ENCODE data around the gene ANKRD37.
A peak's percentile ranks its signal among the peaks of the same experiment; 100 is the strongest.
"Not testable (repeated sequence)": the region's sequence is repeated elsewhere in the genome, so short reads cannot be mapped to it uniquely, and the experiment has no call there.

Gene ANKRD37
- total RNA-seq, result 2.5 to 9.3 (median 4.1) reads per million in 18 experiments

DNA sequence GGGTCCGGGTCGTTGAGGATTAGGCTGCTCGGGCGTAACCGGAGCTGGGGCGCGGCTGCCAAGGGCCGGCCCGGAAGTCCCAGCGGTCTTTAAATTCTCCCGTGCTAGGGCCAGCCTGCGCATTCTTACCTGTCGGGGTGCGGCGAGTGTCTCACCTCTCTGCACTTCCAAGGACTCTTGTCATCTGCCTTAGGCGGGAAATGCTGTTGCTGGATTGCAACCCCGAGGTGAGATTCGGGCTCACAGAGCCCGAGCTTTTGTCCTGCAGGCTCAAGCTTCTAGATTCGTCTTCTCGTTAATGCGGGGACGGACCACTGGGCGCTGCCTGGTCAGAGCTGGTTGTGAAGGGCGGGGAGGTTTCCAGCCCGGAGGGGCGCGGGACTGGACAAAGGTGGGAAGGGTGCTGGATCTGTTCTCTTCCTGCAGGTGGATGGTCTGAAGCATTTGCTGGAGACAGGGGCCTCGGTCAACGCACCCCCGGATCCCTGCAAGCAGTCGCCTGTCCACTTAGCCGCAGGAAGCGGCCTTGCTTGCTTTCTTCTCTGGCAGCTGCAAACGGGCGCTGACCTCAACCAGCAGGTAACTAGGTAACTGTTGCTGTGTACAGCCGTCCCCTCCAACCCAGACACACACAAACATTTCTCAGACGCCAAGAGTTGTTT is at the start of gene ANKRD37:
Gene ANKRD37, plus strand, starts transcription at position 118 of the 662 bp plus-strand sequence. Its CDS starts 83 bp downstream, at position 201.
- DNase-seq, result peak in 1 of 2 donors; percentile 3

- DNase-seq, result no peak
These were observed 49.6 kb upstream of the ANKRD37 start for GRCh38 chr4:185346975-185347601.

DNA sequence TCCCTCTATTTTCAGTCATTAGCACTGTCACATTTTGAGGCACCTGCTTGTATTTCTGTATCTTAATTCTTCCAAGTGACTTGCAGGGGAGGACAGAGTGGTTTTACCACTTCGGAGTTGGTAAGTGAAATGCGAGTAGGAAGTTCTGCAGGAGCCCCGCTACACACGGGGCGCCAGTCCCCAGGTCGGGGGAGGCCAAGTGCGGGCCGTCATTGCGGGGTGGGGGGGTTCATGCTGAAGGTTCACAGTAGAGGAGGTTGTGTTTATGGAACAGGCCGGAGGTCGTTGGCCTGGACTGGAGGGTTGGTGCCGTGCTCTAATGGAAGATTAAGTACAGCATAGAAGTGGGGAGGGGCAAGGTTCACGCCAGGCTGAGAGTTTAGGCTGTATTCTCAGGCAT is 45.0 kb upstream of the ANKRD37 start:
- no peak for DNase-seq

DNA sequence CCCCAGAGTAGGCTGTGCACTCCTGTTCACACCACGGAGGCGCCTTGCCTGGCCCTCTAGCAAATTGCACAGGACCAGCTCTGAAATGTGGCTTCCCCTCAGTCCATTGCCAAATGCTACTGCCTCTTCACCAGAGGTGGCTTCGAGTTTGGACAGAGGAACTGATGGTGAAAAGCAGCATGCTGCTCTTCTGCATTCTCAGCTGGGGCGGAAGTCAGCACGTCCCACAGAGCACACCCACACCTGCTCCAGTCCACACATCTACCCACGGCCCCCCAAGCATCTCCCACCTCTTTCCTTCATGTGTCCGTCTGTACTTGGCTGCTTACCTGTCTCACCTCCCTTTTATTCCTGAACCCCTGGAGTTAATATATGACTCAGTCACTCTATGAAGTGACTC is 44.4 kb upstream of the ANKRD37 start:
- DNase-seq, result no peak

- DNase-seq, result no peak
These were observed 43.9 kb upstream of the ANKRD37 start for GRCh38 chr4:185352741-185353140.

- DNase-seq, result no peak
These were observed 39.4 kb upstream of the ANKRD37 start for GRCh38 chr4:185357211-185357610.

GRCh38 chr4:185357733-185358440 is 38.8 kb upstream of the ANKRD37 start:
- DNase-seq, result no peak

GRCh38 chr4:185358514-185358913 is 38.1 kb upstream of the ANKRD37 start:
- DNase-seq, result no peak

DNA sequence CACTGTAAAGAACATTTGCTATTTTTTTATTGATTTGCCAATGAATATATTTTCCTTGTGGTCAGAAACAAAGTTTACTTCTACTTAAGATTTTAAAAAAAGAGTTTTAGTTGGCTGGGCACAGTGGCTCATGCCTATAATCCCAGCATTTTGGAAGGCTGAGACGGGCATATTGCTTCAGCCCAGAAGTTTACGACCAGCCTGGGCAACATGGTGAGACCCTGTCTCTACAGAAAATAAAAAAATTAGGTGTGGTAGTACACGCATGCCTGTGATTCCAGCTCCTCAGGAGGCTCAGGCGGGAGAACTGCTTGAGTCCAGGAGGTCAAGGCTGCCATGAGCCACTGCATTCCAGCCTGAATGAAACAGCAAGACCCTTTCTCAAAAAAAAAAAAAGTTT is 37.7 kb upstream of the ANKRD37 start:
- DNase-seq, result no peak

- DNase-seq, result no peak
These were observed 36.7 kb upstream of the ANKRD37 start for GRCh38 chr4:185359767-185360446.

- DNase-seq, result no peak
These were observed 34.8 kb upstream of the ANKRD37 start for GRCh38 chr4:185361872-185362271.

DNA sequence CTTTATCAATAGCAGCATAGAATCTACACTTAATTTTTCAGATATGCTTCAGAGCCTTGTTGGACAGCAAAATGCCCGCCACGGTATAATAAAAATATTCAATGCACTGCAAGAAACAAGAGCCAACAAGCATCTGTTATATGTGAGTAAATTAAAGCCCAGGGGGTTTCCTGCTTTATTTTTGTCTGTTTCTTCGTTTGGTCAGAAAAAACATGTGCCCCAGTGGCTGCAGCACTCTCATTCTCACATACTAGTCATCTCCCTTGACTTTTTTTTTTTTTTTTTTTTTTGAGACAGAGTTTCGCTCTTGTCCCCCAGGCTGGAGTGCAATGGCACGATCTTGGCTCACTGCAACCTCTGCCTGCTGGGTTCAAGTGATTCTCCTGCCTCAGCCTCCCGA is 34.1 kb upstream of the ANKRD37 start:
- not testable (repeated sequence) for DNase-seq

DNA sequence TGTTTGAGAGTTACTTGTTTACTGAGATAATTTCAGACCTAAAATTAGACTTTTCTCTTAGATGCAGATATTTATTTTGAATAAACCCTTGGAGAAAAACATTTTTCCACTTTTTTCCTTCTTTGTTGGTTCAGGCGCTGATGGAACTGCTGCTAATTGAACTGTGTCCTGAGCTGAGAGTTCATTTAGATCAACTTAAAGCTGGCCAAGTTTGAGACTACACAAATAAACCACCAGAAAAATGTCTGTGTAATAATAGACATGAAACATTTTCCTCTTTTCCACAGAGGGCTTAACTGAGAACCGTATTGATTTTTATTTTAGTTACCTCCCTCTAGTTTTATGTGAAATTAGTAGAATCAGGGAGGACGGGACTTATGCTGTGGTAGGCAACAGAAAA is 33.4 kb upstream of the ANKRD37 start:
- no peak for DNase-seq

- no peak for DNase-seq
These were observed 31.8 kb upstream of the ANKRD37 start for GRCh38 chr4:185364886-185365285.

- no peak for DNase-seq
These were observed 26.9 kb upstream of the ANKRD37 start for GRCh38 chr4:185369731-185370130.

GRCh38 chr4:185370268-185370949 is 26.2 kb upstream of the ANKRD37 start:
- DNase-seq, result no peak

GRCh38 chr4:185371702-185372101 is 24.9 kb upstream of the ANKRD37 start:
- no peak for DNase-seq

GRCh38 chr4:185374027-185374426 is 22.6 kb upstream of the ANKRD37 start:
- DNase-seq, result no peak

DNA sequence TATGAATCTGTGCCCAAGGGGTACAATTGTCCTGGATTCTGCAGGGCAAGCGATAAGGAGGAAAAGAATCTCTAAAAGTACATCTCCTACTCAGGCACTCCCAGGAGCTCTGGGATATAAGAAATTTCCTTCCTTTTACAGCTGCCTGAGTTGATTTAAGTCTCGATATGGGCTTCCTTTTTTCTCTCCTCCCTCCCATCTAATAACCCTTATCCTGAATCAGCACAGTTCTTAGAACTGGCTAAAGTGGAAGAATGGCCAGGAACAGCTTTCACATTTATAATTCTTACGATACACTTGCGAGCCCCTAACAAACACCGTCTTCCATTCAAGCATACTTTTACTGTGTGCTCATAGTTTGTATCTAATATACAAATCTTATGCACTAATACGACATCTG is 22.1 kb upstream of the ANKRD37 start:
- no peak for DNase-seq

- no peak for DNase-seq
These were observed 18.4 kb upstream of the ANKRD37 start for GRCh38 chr4:185378264-185378663.

GRCh38 chr4:185379326-185380295 is 17.0 kb upstream of the ANKRD37 start:
- no peak for DNase-seq
